H4 (cell line): ENCODE data around the gene HDAC7. TPM values are rescaled to one million over a fixed set of nuclear protein-coding genes. Genes with fewer than 3 reads are reported as not detected.

Source experiments
- DNase-seq: peaks from one replicate; pipeline ENCODE4 v3.0.0-alpha.2; 2015; ENCODE audit warnings: low spot score
- total RNA-seq: library from RNA; depleted of rRNA; stranded (reverse); fragments of >200 nt; shearing (Covaris generic); gene quantifications from 2 replicates; pipeline ENCODE4 v1.2.3, GENCODE V29; 2014

Gene HDAC7
- total RNA-seq, 1 experiment from 2014 or later = 13.7 TPM

DNA sequence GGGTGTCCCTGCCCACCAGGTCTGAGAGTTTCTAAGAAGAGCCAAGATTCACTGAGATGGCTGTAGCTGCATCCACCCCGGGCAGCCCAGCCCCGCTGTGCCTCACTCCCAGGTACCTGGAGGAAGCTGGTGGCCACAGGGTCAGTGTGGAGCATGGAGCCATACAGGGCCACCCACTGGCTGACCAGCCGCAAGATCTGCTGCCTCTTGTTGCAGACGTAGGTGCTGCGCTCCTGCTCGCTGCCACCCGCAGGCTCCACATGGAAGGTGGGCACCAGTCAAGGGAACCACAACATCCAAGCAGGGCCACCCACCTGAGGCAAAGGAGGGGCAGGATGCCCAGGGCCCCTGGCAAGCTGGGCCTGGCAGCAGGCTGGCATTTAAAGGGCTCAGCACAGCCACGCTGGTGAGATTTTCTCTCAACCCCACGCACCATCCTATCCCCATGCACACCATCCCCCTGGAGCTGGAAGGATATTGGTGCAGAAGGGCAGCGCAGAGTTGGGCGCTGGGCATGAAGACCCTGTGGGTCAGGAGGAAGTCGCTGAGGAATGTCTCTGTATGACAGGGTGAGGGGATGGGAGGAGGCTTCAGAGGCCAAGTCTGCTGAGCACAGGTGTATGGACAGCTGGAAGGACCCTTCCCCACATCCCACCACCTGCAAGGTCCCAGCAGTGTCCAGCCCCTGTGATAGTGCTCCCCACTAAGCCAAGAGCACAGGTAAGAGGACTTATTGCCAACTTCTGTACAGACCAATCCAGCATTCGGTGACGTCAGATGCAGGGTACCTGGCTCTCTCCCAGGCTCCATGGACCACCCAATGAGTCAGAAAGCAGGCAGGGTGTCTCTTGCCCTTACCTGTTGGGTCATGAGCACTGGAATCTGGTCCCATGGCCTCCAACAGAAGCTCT is 71.9 kb downstream of the HDAC7 start:
- no peak for DNase-seq

DNA sequence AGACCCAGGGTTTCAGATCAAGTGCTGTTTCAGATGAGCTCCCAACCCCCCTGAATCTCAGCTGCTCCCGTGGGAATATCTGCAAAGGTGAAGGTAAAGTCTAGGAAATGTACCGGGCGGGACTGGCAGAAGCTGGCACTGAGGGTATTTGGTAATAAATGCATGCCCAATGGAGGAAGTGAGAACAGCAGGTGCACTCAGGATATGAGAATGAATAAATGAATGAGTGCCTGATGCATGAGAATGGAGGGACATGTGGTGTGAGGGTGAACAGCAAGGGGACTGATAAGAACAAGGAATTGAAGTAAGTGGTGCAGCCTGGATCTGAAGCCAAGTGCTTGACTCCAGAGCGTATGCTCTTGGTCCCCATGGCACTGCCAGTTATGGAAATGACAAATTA is 72.6 kb downstream of the HDAC7 start:
- no peak for DNase-seq

DNA sequence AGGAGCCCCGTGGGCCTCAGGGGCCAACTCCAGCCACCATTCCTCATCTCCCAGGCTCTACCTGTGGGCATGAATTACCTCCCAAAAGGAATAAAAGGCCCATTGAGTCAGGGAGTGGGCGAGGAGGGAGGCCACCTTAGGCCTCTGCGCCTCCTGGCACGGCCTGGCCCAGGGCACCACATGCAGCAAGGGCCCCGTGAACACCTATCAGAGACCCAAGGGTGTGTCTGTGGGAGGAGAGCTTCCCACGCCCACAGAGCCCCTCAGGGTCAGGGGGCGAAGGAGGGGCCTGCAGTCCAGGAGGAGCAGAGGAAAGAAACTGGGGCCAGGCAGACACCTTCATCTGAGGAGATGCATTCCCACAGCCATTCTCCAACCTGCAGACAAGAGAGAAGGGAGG is 73.2 kb downstream of the HDAC7 start:
- DNase-seq = no peak

- no peak for DNase-seq
Observed at GRCh38 chr12:47746073-47746472, 73.6 kb downstream of the HDAC7 start.

GRCh38 chr12:47745485-47746041 is 74.1 kb downstream of the HDAC7 start:
- no peak for DNase-seq

- DNase-seq = no peak
Observed at GRCh38 chr12:47744778-47745436, 74.8 kb downstream of the HDAC7 start.

GRCh38 chr12:47744005-47744651 is 75.6 kb downstream of the HDAC7 start:
- DNase-seq = no peak

DNA sequence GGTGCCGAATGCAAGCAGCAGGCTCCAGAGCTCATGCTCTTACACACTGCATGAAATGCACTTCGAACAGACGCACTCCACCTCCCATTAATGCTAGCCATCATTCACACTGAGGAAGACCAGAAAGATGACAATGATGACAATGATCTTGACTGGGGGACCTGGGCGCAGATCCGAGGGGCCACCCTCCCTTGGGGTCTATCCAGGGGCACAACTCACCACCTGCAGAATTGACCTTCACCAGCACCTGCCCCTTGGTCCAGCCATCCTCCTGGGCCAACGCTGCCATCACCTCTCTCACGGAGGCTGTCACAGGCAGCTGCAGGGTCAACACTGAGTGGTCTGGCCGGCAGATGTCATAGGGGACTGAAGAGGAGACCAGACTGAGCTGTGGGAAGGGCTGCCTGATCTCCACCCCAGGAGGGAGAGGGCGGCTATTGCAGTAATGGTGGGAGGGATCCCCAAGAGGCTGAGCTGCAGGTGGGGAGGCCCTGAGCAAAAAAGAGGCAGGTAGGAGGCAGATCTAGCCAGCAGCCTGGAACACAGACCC is 76.3 kb downstream of the HDAC7 start:
- no peak for DNase-seq

DNA sequence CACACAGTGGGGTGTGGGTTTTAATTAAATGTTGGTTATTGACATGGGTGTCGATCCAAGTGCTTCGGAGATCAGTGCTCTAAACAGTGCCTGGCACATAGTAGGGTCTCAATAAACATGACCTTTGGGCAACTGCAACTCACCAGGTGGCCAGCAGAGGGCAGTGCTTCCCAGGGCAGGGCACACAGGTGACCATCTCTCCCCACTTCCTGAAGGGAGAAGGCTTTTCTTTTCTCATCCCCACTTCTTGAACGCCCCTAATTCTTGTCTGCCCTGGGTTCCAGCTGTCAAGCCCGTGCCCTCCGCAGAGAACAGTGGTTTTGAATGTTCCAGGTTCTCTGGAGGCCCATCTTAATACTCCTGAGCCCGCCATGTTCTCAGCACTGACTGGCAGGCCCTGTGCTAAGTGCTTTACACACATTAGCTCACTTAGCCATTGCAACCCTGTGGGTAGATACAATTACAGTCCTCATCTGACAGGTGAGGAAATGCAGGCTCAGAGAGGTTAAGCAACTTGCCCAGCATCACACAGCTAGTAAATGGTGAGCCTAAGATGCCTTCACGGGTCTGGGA is 77.4 kb downstream of the HDAC7 start:
- peak; percentile 32 for DNase-seq

DNA sequence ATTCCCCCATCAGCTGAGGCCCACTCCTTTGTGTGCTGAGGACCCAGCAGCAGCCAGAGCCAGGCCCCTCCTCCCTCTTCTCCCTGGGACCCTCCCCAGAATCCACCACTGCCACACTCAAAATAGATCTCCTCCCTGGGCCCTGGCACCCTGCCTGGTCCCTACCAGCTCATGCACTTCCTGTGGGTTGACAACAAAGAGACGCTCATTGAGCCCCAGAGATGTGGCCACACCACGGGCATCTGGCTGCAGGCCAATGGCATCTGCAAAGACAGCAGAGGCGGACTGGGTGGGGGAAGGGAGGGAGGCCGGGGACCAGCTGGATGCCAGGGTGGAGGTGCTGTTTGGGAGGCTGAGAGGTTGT is 78.4 kb downstream of the HDAC7 start:
- DNase-seq = peak; percentile 95

GRCh38 chr12:47740606-47741339 is 78.9 kb downstream of the HDAC7 start:
- DNase-seq = no peak

DNA sequence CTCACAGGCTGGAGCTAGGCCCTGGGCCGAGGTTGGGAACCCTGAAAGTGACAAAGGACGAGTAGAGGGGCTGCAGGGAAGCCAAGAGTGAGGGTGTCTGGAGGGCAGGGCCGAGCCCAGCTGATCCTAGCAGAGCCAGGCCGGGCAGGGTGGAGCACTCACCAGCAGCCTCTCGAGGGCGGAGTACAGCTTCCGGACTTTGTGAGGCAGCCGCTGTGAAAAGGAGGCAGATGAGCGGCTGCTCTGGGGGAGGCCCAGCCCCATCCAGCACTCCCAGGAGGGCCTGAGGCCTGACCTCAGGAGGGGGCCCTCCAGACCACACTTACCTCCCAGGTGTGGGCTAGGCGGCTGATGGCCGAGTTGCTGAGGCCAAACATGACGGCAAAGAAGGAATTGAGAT is 79.7 kb downstream of the HDAC7 start:
- DNase-seq = no peak

DNA sequence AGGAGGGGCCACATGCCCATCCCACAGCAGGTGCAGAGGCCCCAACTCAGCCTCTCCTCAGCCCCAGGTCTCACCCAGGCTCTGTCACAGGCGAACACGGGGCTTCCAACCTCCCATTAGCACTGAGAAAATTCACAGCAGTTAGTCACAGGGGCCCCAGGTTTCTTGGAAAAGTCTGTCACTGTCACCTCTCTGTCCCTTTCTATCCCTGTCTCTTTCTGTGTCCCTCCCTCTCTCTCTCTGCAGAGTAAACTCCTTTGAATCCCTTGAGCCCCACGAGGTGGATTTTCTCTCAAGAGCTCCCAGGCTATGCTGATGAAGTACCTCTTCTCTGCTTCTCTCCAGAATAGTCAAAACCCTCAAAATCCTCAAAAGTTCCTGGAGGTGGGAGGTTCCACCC is 80.4 kb downstream of the HDAC7 start:
- DNase-seq = no peak

- no peak for DNase-seq
Observed at GRCh38 chr12:47737936-47738594, 81.6 kb downstream of the HDAC7 start.

- DNase-seq = no peak
Observed at GRCh38 chr12:47736877-47737676, 82.6 kb downstream of the HDAC7 start.

GRCh38 chr12:47736216-47736615 is 83.5 kb downstream of the HDAC7 start:
- no peak for DNase-seq

GRCh38 chr12:47735649-47736048 is 84.1 kb downstream of the HDAC7 start:
- DNase-seq = no peak

GRCh38 chr12:47734725-47735480 is 84.8 kb downstream of the HDAC7 start:
- no peak for DNase-seq

GRCh38 chr12:47733142-47733541 is 86.6 kb downstream of the HDAC7 start:
- DNase-seq = no peak
